ENCODE data around the gene OXT.

OXT gene

DNA sequence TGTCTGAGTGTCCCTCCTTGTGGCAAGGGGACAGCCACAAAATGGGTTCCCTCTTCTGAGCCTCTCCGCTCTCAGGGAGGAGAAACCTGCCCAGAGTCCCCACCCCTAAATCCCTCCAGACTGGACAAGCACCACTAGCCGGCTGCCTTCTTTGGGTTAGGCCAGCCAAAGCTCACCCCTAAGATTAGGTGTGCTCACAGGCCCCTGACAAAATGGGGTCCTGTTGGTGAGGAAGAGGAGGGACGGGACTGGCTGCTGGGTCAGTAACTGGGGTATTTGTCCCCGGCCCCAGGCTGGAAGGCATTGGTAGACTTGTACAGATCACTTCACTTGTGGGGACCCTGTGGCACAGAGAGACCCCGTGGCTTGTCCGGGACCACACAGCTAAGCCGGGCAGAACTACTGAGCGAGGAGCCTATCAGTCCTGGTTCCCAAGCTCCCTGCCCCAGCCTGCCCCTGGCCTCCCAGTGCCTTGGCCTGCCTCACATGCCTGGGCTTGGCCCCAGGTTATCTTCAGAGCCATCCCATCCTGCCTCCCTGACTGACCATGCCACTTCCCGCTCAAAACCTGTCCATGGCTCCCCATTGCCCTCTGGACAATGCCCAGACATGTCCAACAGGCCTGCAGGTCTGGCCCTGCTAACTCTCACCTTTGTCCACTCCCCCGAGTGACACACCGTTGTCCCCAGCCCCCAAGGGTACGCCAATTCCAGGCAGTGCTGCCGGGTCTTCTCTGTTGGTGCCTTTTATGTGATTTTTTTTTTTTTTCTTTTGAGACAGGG, 23.6 kb downstream of the OXT start:
- POLR2A ChIA-PET = no interaction called here
- no peak for TF ChIP-seq HDGF (IDR thresholded peaks at IDR 0.05; ENCODE audit: borderline replicate concordance)
- no peak for TF ChIP-seq ZNF384 (IDR thresholded peaks at IDR 0.05)
- no peak for DNase-seq (ENCODE audit: extremely low spot score)
- CTCF ChIA-PET = no interaction called here

DNA sequence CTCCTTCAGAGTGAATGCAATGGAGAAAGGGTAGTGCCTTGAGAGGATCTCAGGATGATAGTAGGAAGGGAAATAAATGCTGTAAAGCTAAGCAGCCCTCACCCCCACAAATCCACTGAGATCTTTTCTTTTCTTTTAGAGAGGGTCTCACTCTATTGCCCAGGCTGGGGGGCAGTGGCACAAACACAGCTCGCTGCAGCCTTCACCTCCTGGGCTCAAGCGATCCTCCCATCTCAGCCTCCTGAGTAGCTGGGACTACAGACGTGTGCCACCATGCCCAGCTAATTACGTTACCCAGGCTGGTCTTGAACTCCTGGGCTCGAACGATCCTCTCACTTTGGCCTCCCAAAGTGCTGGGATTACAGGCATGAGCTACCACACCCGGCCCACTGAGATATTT, 29.1 kb downstream of the OXT start:
- ChIA-PET CTCF (no interaction called here), POLR2A (interaction anchor here (0.6 kb wide), 1 partner anchor 59 kb away, joined by 4 read pairs; the partner anchor contains the start of genes FASTKD5 and UBOX5)
- no peak for DNase-seq (ENCODE audit: extremely low spot score)
- TF ChIP-seq, protein P1, sequence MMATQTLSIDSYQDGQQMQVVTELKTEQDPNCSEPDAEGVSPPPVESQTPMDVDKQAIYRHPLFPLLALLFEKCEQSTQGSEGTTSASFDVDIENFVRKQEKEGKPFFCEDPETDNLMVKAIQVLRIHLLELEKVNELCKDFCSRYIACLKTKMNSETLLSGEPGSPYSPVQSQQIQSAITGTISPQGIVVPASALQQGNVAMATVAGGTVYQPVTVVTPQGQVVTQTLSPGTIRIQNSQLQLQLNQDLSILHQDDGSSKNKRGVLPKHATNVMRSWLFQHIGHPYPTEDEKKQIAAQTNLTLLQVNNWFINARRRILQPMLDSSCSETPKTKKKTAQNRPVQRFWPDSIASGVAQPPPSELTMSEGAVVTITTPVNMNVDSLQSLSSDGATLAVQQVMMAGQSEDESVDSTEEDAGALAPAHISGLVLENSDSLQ (IDR thresholded peaks at IDR 0.05) = no peak
- TF ChIP-seq HDGF (IDR thresholded peaks at IDR 0.05; ENCODE audit: borderline replicate concordance) (no peak), SP1 (IDR thresholded peaks at IDR 0.05) (no peak), NFRKB (IDR thresholded peaks at IDR 0.05) (no peak), ARNT (IDR thresholded peaks at IDR 0.05) (no peak), SUZ12 (IDR thresholded peaks at IDR 0.05) (no peak), ELF4 (IDR thresholded peaks at IDR 0.05) (no peak), FOXK2 (IDR thresholded peaks at IDR 0.05) (no peak), CTBP1 (IDR thresholded peaks at IDR 0.05; ENCODE audit: borderline replicate concordance) (no peak), ZNF384 (IDR thresholded peaks at IDR 0.05) (no peak), TARDBP (IDR thresholded peaks at IDR 0.05) (no peak), FOXM1 (IDR thresholded peaks at IDR 0.05; ENCODE audit: borderline replicate concordance) (no peak), LEF1 (IDR thresholded peaks at IDR 0.05; ENCODE audit: borderline replicate concordance) (no peak), BHLHE40 (IDR thresholded peaks at IDR 0.05; ENCODE audit: borderline replicate concordance) (no peak), FOXA1 (IDR thresholded peaks at IDR 0.05) (no peak), L3MBTL2 (conservative IDR thresholded peaks at IDR 0.05) (no peak)

DNA sequence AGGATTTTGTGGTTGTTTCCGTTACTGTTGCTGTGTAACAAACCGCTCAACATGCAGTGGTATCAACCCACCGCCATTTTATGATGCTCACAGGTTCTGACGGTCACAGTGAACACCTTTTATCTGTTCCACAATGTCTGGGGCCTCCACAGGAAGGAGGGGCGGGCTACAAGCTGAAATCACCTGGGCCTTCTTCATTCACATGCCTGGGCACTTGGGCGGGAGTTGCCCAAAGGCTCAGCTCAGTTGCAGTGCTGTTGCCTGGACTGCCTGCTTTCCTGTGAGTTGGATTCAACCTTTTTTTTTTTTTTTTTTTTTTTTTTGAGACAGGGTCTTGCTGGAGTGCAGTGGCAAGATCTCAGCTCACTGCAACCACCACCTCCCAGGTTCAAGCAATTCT, 29.8 kb downstream of the OXT start:
- no peak for DNase-seq (ENCODE audit: extremely low spot score)
- ChIA-PET CTCF (no interaction called here), POLR2A (no interaction called here)
- TF ChIP-seq SUZ12 (IDR thresholded peaks at IDR 0.05) = no peak
- no peak for TF ChIP-seq TARDBP (IDR thresholded peaks at IDR 0.05)
- no peak for TF ChIP-seq FOXK2 (IDR thresholded peaks at IDR 0.05)
- TF ChIP-seq CTBP1 (IDR thresholded peaks at IDR 0.05; ENCODE audit: borderline replicate concordance) = no peak
- no peak for TF ChIP-seq FOXA1 (IDR thresholded peaks at IDR 0.05)
- no peak for TF ChIP-seq LEF1 (IDR thresholded peaks at IDR 0.05; ENCODE audit: borderline replicate concordance)
- no peak for TF ChIP-seq ELF4 (IDR thresholded peaks at IDR 0.05)
- no peak for TF ChIP-seq L3MBTL2 (conservative IDR thresholded peaks at IDR 0.05)
- TF ChIP-seq NFRKB (IDR thresholded peaks at IDR 0.05) = no peak
- no peak for TF ChIP-seq HDGF (IDR thresholded peaks at IDR 0.05; ENCODE audit: borderline replicate concordance)

DNA sequence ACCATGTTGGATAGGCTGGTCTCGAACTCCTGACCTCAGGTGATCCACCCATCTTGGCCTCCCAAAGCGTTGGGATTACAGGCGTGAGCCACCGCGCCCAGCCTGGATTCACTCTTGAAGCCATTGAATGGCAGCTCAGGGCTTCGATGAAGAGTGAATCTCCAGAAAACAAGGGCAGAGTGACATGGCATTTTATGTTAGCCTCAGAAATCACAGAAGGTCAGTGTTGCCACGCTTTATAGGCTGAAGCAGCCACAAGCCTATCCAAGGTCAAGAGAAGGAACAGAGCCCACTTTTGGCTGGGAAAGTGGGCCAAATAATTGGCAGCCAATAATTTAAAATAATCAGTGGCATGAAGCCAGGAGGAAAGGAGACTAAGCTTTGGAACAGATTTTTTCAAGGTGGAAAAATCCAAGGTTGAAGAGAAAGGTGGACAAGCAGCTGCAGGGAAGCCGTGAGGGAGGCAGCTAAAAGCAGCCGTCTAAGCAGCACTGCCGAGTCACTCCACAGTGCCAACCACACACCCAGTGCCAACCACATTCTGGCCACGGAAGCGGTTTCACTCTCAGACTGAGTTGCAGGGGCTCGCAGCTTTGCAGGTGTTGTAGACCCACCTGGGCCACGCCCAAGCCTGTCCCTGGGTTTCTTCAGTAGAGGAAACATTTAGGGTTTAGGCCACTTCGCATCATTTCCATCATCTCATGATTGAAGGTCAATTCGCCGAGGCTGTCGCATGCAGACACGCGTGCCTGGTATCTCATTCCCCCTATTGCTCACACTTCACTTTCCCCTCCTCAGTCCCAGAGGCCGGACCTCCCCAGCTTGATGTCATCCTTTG, 30.5 kb downstream of the OXT start:
- TF ChIP-seq L3MBTL2 (conservative IDR thresholded peaks at IDR 0.05) = no peak
- no peak for DNase-seq (ENCODE audit: extremely low spot score)
- CTCF ChIA-PET = no interaction called here
- POLR2A ChIA-PET = no interaction called here

DNA sequence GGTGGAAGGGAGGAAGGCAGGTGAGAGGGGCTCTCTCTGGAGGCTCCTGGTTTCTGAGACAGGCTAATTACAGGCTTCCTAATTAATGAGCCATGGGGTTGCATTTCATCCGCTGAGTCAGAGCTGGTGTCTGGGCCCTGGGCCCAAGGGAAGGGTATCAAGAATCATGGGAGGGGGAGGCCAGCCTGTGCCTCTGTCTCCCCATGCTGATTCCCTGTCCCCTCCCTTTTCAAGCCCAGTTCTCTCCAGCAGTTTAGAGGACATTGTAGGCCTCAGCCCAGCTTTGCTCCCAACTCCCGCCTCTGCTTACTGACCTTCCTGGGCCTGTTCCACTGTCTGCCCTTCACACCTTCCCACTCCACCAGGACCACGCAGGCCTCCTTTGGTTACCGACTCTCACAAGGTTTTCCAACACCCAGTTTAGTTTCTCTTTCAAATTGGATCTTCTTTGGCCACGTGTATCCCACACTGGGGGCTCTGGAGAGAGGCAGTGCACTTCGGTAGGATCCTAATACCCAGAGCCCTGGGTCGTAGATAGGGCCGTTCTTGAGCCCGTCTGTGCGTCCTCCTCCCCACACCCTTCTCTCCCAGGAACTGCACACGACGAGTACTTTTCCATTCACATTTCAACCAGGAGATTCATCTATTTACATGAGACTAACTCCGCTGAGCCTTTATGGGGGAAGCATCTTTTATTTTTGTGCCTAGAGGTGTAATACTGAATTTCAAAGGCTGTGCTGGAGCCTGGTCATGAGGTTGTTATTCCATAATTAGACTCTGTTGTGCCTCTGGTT, 31.4 kb downstream of the OXT start:
- TF ChIP-seq SUZ12 (IDR thresholded peaks at IDR 0.05) (no peak), CTBP1 (IDR thresholded peaks at IDR 0.05; ENCODE audit: borderline replicate concordance) (no peak), TARDBP (IDR thresholded peaks at IDR 0.05) (no peak), L3MBTL2 (conservative IDR thresholded peaks at IDR 0.05) (no peak), HDGF (IDR thresholded peaks at IDR 0.05; ENCODE audit: borderline replicate concordance) (no peak), LEF1 (IDR thresholded peaks at IDR 0.05; ENCODE audit: borderline replicate concordance) (no peak), FOXA1 (IDR thresholded peaks at IDR 0.05) (no peak), ARNT (IDR thresholded peaks at IDR 0.05) (no peak), FOXK2 (IDR thresholded peaks at IDR 0.05) (no peak)
- DNase-seq (ENCODE audit: extremely low spot score) = no peak
- POLR2A ChIA-PET = no interaction called here
- CTCF ChIA-PET = no interaction called here

DNA sequence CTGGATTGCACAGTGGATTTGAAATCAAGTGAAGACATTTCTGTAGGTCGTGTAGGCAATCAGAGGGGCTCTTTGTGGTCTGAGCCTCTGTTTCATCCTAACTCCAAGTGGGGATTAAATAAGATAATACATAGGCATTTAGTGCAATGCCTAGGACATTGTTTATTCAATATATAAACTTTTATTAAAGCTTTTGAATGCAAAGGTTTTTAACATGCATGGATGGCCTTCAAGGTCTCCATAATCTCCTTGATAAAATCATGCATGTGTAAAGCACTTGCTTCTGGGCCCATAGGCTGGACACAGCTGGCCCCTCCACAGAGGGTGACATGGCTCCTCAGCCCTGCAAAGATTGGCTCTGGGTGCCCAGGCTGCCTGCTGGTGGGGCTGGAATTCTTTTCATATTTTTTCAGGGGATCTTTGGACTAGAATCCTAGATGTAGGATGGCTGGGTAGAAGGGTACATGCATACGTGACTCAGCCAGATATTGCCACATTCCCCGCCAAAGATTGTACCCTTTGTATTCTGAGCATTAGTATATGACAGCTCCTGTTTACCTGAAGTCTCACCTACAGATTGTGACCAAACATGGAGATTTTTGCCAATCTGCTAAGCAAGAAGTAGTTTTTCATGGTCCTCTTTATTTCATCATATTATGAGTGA, 32.1 kb downstream of the OXT start:
- ChIA-PET POLR2A (no interaction called here), CTCF (no interaction called here)
- TF ChIP-seq L3MBTL2 (conservative IDR thresholded peaks at IDR 0.05) = no peak
- TF ChIP-seq, protein P1 (IDR thresholded peaks at IDR 0.05) = no peak
- TF ChIP-seq FOXK2 (IDR thresholded peaks at IDR 0.05) = no peak
- no peak for TF ChIP-seq SP1 (IDR thresholded peaks at IDR 0.05)
- TF ChIP-seq CTBP1 (IDR thresholded peaks at IDR 0.05; ENCODE audit: borderline replicate concordance) = no peak
- no peak for TF ChIP-seq ARNT (IDR thresholded peaks at IDR 0.05)
- no peak for TF ChIP-seq TARDBP (IDR thresholded peaks at IDR 0.05)
- no peak for TF ChIP-seq LEF1 (IDR thresholded peaks at IDR 0.05; ENCODE audit: borderline replicate concordance)
- TF ChIP-seq FOXM1 (IDR thresholded peaks at IDR 0.05; ENCODE audit: borderline replicate concordance) = no peak
- no peak for TF ChIP-seq NFRKB (IDR thresholded peaks at IDR 0.05)
- no peak for DNase-seq (ENCODE audit: extremely low spot score)

Measured in HEK293T (cell line).